SJCRH30 (cell line): Measurements from ENCODE around the gene PLPP4. TPM values are rescaled to one million over a fixed set of nuclear protein-coding genes. Genes with fewer than 3 reads are reported as not detected.

Experiments
- DNase-seq, 2 experiments: peaks; one replicate each; pipeline ENCODE4 v3.0.0-alpha.2; 2015 to 2020
- H3K27ac ChIP-seq: fragments of 250-450 bp; sonication (Bioruptor Pico); 2 replicates; pipeline ENCODE4 v1.5.1; 2020; ENCODE audit warnings: mild to moderate bottlenecking, moderate library complexity
- H3K27me3 ChIP-seq: fragments of 250-450 bp; sonication (Bioruptor Pico); 2 replicates; pipeline ENCODE4 v1.5.1; 2020; ENCODE audit warnings: mild to moderate bottlenecking, moderate library complexity
- H3K36me3 ChIP-seq: fragments of 250-450 bp; sonication (Bioruptor Pico); 2 replicates; pipeline ENCODE4 v1.5.1; 2020; ENCODE audit warnings: mild to moderate bottlenecking, moderate library complexity
- H3K4me1 ChIP-seq: fragments of 250-450 bp; sonication (Bioruptor Pico); 2 replicates; pipeline ENCODE4 v1.5.1; 2020; ENCODE audit warnings: mild to moderate bottlenecking, moderate library complexity
- H3K4me3 ChIP-seq: fragments of 250-450 bp; sonication (Bioruptor Pico); 2 replicates; pipeline ENCODE4 v1.5.1; 2020; ENCODE audit warnings: mild to moderate bottlenecking, moderate library complexity
- H3K9me3 ChIP-seq: fragments of 250-450 bp; sonication (Bioruptor Pico); replicated peaks from 2 replicates; pipeline ENCODE4 v1.5.1; 2020; ENCODE audit warnings: mild to moderate bottlenecking, moderate library complexity
- total RNA-seq: library from RNA; depleted of rRNA; stranded (reverse); fragments of >200 nt; shearing (Covaris generic); gene quantifications from 2 replicates; pipeline ENCODE4 v1.2.3, GENCODE V29; 2014

PLPP4 gene
- total RNA-seq, 1 experiment from 2014 or later, result 0.12 TPM

DNA sequence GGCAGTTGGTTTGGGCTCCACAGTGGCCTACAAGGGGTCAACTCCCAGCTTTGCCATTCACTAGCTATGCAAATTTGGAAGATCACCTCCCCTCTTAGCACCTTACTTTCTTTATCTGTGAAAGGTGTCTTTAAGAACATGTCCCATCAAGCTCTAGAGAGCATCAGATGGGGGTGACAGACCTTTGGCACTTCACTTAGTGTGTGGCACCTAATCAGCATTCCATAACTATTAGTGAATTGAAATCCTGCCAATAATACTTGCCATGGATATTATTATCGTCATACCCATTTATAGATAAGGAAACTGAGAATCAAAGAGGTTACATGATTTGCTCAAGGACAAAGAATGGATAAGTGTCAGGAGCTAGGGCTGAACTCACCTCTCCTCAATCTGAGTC lies 51.9 kb downstream of the PLPP4 start:
- Histone ChIP-seq H3K9me3 (no peaks in the 10 kb centered on the region), H3K4me1 (no peaks in the 10 kb centered on the region; the same call in 1 of the 2 replicates), H3K27me3 (no peaks in the 10 kb centered on the region), H3K27ac (no peak overlapping the region), H3K36me3 (no peaks in the 10 kb centered on the region), H3K4me3 (no peak overlapping the region)
- DNase-seq, result no peak

DNA sequence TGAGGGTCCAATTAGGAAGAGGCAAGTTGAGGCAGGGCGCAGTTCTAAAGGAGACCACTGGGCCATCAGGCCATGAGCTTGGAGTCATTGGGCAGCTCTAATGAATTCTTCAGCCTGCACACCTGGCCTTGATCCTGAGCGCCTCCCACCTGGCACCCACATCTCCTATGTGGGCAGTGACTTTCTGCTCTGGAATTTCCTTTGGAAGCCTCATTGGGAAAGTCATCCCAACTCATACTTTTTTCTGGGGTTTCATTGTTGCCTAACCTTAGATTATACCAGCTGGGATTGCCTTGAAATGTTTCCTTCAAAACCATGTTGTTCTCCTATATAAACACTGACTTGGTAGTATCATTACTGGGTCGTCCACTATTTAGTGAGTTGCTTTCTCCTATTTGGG lies 54.1 kb downstream of the PLPP4 start:
- Histone ChIP-seq H3K4me3 (no peak overlapping the region), H3K27me3 (no peaks in the 10 kb centered on the region), H3K36me3 (no peaks in the 10 kb centered on the region), H3K27ac (no peak overlapping the region), H3K4me1 (no peaks in the 10 kb centered on the region; the same call in 1 of the 2 replicates), H3K9me3 (no peaks in the 10 kb centered on the region)
- DNase-seq, result no peak

DNA sequence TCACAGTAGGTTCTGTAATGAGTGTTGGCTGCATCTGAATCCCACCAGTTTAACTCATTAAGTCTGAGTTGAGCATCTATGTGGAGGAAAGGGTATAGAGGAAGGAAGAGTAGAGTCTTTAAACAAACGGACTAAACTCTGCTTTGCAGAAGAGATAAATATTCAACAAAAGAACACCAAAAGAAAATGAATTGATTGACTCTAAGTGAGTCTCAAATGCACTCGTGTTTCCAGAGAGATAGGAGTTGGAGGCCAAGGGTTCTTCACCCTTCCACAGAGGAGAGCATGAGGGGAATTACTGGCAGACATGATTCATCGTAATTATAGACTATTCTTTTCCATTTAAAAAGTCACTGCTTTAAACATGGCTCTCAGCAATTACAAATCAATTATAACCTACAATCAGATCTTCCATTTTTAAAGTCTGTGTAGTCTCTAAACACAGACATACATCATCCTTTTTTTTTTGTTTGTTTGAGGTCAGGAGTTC lies 56.3 kb downstream of the PLPP4 start:
- no peaks in the 10 kb centered on the region; the same call in 1 of the 2 replicates for H3K4me1 ChIP-seq
- no peaks in the 10 kb centered on the region for H3K27me3 ChIP-seq
- no peaks in the 10 kb centered on the region for H3K9me3 ChIP-seq
- no peak overlapping the region for H3K4me3 ChIP-seq
- H3K27ac ChIP-seq, result no peak overlapping the region
- no peak for DNase-seq
- H3K36me3 ChIP-seq, result no peaks in the 10 kb centered on the region

DNA sequence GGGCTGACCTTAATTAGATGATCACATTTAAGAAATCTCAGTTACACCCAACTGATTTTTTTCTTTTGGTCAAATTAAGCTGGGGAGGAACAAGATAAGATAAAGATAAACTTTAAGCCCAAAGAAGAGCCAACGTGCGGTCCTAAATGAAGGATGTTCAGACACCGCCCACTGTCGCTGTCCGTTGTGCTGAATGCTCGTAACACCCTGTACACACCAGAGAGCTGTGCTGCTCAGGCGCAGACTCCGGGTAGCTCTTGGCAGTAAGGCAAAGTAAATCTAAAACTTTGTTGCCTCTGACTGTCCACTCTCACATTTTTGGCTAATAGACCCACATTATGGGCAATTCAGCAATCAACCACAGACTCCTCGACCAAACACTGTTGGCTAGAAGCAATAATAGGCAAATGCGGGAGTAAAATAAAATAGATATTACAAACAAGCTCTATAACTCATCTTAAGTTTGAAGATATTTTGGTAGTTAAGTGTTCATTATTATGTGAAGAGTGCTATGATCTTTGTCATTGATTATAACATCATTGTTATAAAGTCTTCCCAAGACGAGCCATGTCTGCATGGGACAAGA lies 57.1 kb downstream of the PLPP4 start:
- no peaks in the 10 kb centered on the region for H3K4me1 ChIP-seq
- no peaks in the 10 kb centered on the region for H3K27me3 ChIP-seq
- no peaks in the 10 kb centered on the region for H3K36me3 ChIP-seq
- H3K4me3 ChIP-seq, result no peak overlapping the region
- peak; percentile 72 to 84 for DNase-seq
- no peak overlapping the region for H3K27ac ChIP-seq
- no peaks in the 10 kb centered on the region for H3K9me3 ChIP-seq

- no peaks in the 10 kb centered on the region for H3K36me3 ChIP-seq
- DNase-seq, result no peak
- H3K27ac ChIP-seq, result no peak overlapping the region
- H3K4me3 ChIP-seq, result no peak overlapping the region
- no peaks in the 10 kb centered on the region for H3K9me3 ChIP-seq
- no peaks in the 10 kb centered on the region for H3K4me1 ChIP-seq
- no peaks in the 10 kb centered on the region for H3K27me3 ChIP-seq
Measured at GRCh38 chr10:120514959-120515358, 57.9 kb downstream of the PLPP4 start.

- H3K4me3 ChIP-seq, result no peak overlapping the region
- no peaks in the 10 kb centered on the region for H3K27me3 ChIP-seq
- H3K4me1 ChIP-seq, result no peaks in the 10 kb centered on the region
- no peak for DNase-seq
- no peaks in the 10 kb centered on the region for H3K9me3 ChIP-seq
- no peak overlapping the region for H3K27ac ChIP-seq
- no peaks in the 10 kb centered on the region for H3K36me3 ChIP-seq
Measured at GRCh38 chr10:120515741-120516140, 58.7 kb downstream of the PLPP4 start.

- no peaks in the 10 kb centered on the region for H3K9me3 ChIP-seq
- no peaks in the 10 kb centered on the region for H3K27me3 ChIP-seq
- no peak overlapping the region for H3K27ac ChIP-seq
- no peaks in the 10 kb centered on the region for H3K36me3 ChIP-seq
- no peak overlapping the region for H3K4me3 ChIP-seq
- DNase-seq, result no peak
- H3K4me1 ChIP-seq, result no peaks in the 10 kb centered on the region
Measured at GRCh38 chr10:120516426-120516825, 59.4 kb downstream of the PLPP4 start.

DNA sequence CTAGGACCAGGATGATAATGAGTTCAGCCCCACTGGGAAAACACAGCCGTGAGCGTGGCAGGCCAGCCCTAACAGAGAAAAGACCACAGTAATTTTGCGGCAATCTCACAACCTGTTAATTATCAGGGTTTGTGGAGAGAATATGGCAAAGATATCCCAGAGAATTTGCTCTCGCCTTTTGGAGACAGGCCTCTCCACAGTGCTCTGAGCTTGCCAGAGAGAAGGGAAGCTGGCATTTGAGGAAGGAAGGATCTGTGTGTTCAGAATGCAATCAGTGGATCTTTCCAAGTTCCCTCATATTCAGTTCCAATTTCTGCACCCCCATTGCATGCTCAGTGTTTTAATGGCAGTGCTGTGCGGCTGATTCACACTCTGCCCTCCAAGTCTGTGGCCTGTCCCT lies 60.2 kb downstream of the PLPP4 start:
- Histone ChIP-seq H3K36me3 (no peaks in the 10 kb centered on the region), H3K4me3 (no peak overlapping the region), H3K27me3 (no peaks in the 10 kb centered on the region), H3K27ac (no peak overlapping the region), H3K4me1 (no peaks in the 10 kb centered on the region), H3K9me3 (no peaks in the 10 kb centered on the region)
- DNase-seq, result no peak

GRCh38 chr10:120517881-120518484 lies 61.0 kb downstream of the PLPP4 start:
- Histone ChIP-seq H3K27ac (no peak overlapping the region), H3K36me3 (no peaks in the 10 kb centered on the region), H3K4me1 (no peaks in the 10 kb centered on the region), H3K4me3 (no peak overlapping the region), H3K27me3 (no peaks in the 10 kb centered on the region), H3K9me3 (no peaks in the 10 kb centered on the region)
- no peak for DNase-seq

DNA sequence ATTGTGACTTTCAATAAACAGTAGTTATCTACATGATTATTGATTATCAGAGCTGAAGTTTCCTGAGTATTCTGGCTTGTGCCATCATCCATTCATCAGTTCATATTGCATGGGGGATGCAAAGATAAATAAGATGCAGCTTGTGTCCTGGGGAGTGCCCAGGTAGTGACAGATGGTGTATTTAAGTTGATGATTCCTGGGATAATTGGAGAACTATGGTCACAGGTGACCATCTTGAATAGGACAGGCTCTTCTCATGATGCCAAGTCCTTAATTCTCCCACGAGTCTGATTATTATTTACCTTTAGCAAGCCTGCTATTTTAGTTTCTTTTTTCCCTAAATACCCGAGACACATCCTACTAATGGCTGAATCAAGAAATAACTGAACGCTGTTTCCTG lies 64.9 kb downstream of the PLPP4 start:
- DNase-seq, result no peak
- no peaks in the 10 kb centered on the region for H3K36me3 ChIP-seq
- H3K4me1 ChIP-seq, result no peaks in the 10 kb centered on the region
- no peak overlapping the region for H3K4me3 ChIP-seq
- peaks cover 17% of the 10 kb centered on the region; the same call in 1 of the 2 replicates for H3K27me3 ChIP-seq
- no peak overlapping the region for H3K27ac ChIP-seq
- H3K9me3 ChIP-seq, result no peaks in the 10 kb centered on the region

- H3K27me3 ChIP-seq, result peaks cover 25% of the 10 kb centered on the region
- no peaks in the 10 kb centered on the region for H3K9me3 ChIP-seq
- no peaks in the 10 kb centered on the region for H3K36me3 ChIP-seq
- H3K27ac ChIP-seq, result no peak overlapping the region
- no peaks in the 10 kb centered on the region for H3K4me1 ChIP-seq
- no peak for DNase-seq
- no peak overlapping the region for H3K4me3 ChIP-seq
Measured at GRCh38 chr10:120527691-120528090, 70.7 kb downstream of the PLPP4 start.

DNA sequence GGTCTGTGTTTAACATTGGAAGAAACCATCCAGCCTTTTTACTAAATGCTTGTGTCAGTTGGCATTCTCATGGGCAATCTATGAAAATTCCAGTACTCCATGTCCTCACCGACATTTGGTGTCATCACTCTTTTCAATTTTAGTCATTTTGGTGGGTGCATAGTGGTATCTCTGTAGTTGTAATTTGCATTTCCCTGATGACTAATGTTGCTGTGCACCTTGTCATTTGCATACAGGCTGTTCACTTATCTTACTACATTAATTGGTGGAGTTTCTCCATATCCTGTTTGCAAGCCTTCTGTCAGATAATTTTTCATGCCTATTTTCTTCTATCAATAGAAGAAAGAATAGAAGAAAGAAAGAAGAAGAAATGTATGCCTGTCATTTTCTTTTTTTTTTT lies 73.7 kb downstream of the PLPP4 start:
- Histone ChIP-seq H3K4me3 (no peak overlapping the region), H3K4me1 (no peaks in the 10 kb centered on the region), H3K27me3 (peaks cover 10% of the 10 kb centered on the region), H3K36me3 (no peaks in the 10 kb centered on the region), H3K27ac (no peak overlapping the region), H3K9me3 (no peaks in the 10 kb centered on the region)
- DNase-seq, result no peak

DNA sequence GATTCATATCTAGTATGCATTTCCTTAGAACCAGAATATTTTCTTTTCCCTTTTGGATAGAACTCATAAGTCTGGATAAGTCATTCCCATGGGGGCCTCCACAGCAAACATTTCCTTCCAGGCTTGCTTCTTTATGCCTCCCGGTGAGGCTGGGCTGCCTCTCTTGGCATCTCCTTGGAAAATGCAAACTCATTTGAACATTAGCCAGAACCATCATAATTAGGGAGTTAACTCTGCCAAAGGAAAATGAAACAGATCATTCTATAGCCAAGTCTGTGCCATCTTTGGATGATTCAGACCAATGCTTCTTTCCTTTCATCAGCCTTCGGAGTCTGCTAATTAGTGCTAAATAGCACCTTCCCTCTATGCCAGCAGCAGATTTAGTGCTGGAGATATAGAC lies 81.1 kb downstream of the PLPP4 start:
- H3K4me3 ChIP-seq, result no peak overlapping the region
- DNase-seq, result no peak
- H3K9me3 ChIP-seq, result no peaks in the 10 kb centered on the region
- no peaks in the 10 kb centered on the region for H3K36me3 ChIP-seq
- H3K27ac ChIP-seq, result no peak overlapping the region
- no peaks in the 10 kb centered on the region for H3K4me1 ChIP-seq
- no peaks in the 10 kb centered on the region for H3K27me3 ChIP-seq

- H3K4me1 ChIP-seq, result no peaks in the 10 kb centered on the region
- no peak overlapping the region for H3K4me3 ChIP-seq
- no peak overlapping the region for H3K27ac ChIP-seq
- no peaks in the 10 kb centered on the region for H3K9me3 ChIP-seq
- H3K27me3 ChIP-seq, result no peaks in the 10 kb centered on the region
- H3K36me3 ChIP-seq, result no peaks in the 10 kb centered on the region
- no peak for DNase-seq
Measured at GRCh38 chr10:120539076-120539475, 82.0 kb downstream of the PLPP4 start.

DNA sequence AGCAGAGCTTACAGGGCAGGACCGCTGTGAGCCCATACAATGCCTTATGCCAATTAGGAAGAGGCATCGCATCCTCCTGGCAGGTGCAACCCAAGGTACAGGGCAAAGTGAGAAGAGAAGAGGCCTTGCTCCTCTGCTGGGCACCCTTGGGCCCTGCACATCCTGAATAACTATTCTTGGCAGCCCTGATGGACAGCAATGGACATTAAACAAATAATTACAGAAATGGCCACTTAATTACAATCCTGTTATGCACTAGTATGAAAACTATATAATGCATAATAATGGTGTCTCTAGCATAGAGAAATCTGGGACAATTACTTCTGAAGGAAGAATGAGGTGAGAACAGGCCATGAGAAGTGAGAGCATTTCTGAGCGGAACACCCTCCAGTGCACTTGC lies 83.5 kb downstream of the PLPP4 start:
- Histone ChIP-seq H3K27me3 (no peaks in the 10 kb centered on the region), H3K4me1 (no peaks in the 10 kb centered on the region), H3K4me3 (no peak overlapping the region), H3K9me3 (no peaks in the 10 kb centered on the region), H3K36me3 (no peaks in the 10 kb centered on the region), H3K27ac (no peak overlapping the region)
- DNase-seq, result no peak

- Histone ChIP-seq H3K36me3 (no peaks in the 10 kb centered on the region), H3K4me3 (no peak overlapping the region), H3K27me3 (no peaks in the 10 kb centered on the region), H3K27ac (no peak overlapping the region), H3K4me1 (no peaks in the 10 kb centered on the region), H3K9me3 (no peaks in the 10 kb centered on the region)
- DNase-seq, result no peak
Measured at GRCh38 chr10:120541984-120542383, 85.0 kb downstream of the PLPP4 start.
